HL-60 (cell line): ENCODE measurements around the gene MIB1.
A peak's percentile ranks its signal among the peaks of the same experiment; 100 is the strongest.

Experiments used
- DNase-seq, 2 experiments: peaks; one replicate each; pipeline ENCODE4 v3.0.0-alpha.2; 2010 to 2020; ENCODE audit warnings: low read depth in 1 of 2, low spot score in 1 of 2
- H3K27ac ChIP-seq: fragments of 250-450 bp; sonication (Bioruptor Pico); replicated peaks from 2 replicates; pipeline ENCODE4 v1.5.1; 2020; ENCODE audit warnings: mild to moderate bottlenecking, moderate library complexity
- H3K27me3 ChIP-seq: fragments of 250-450 bp; sonication (Bioruptor Pico); 2 replicates; pipeline ENCODE4 v1.5.1; 2021; ENCODE audit warnings: mild to moderate bottlenecking, moderate library complexity; ENCODE audit not compliant: insufficient read depth, poor library complexity, severe bottlenecking
- H3K4me3 ChIP-seq: replicated peaks from 2 replicates; pipeline ENCODE4 v1.5.1; 2011; ENCODE audit warnings: mild to moderate bottlenecking, control low read depth, low read length; ENCODE audit not compliant: insufficient read depth
- CTCF ChIP-seq: IDR thresholded peaks from one replicate; pipeline ENCODE4 v1.5.1; 2011; ENCODE audit warnings: low read length, control low read depth, inconsistent platforms; ENCODE audit not compliant: insufficient read depth
- GABPA ChIP-seq: IDR thresholded peaks from 2 replicates; pipeline ENCODE4 v1.6.1; 2012; ENCODE audit warnings: low read depth
- POLR2AphosphoS5 ChIP-seq: IDR thresholded peaks from 2 replicates; pipeline ENCODE4 v1.6.1; 2012; ENCODE audit warnings: low read depth
- REST ChIP-seq: IDR thresholded peaks from 2 replicates; pipeline ENCODE4 v1.6.1; 2012; ENCODE audit warnings: low read depth; ENCODE audit not compliant: insufficient replicate concordance
- SPI1 ChIP-seq: IDR thresholded peaks from 2 replicates; pipeline ENCODE4 v1.6.1; 2012; ENCODE audit warnings: low read depth, mild to moderate bottlenecking, borderline replicate concordance

MIB1 gene

GRCh38 chr18:21700528-21701075 lies 40.0 kb upstream of the MIB1 start:
- DNase-seq = peak in 1 of 2 experiments; percentile 31
- H3K27me3 ChIP-seq = no peaks in the 10 kb centered on the region
- H3K4me3 ChIP-seq = no peak overlapping the region
- TF ChIP-seq POLR2AphosphoS5 (no peak), REST (no peak), SPI1 (no peak), CTCF (no peak), GABPA (no peak)
- no peak overlapping the region for H3K27ac ChIP-seq

GRCh38 chr18:21701621-21702020 lies 39.0 kb upstream of the MIB1 start:
- no peak overlapping the region for H3K27ac ChIP-seq
- no peaks in the 10 kb centered on the region for H3K27me3 ChIP-seq
- TF ChIP-seq GABPA (no peak), SPI1 (no peak), REST (no peak), POLR2AphosphoS5 (no peak), CTCF (no peak)
- H3K4me3 ChIP-seq = no peak overlapping the region
- no peak for DNase-seq

- no peak for DNase-seq
- H3K27ac ChIP-seq = no peak overlapping the region
- H3K27me3 ChIP-seq = no peaks in the 10 kb centered on the region
- TF ChIP-seq GABPA = no peak
- no peak for TF ChIP-seq POLR2AphosphoS5
- no peak for TF ChIP-seq REST
- TF ChIP-seq CTCF = no peak
- TF ChIP-seq SPI1 = no peak
- H3K4me3 ChIP-seq = peak overlapping the region; percentile 78
Observed at GRCh38 chr18:21702602-21703001, 38.0 kb upstream of the MIB1 start.
